AG10803 (cell line): Measurements from ENCODE around the gene CACNA1C.

Source experiments
- DNase-seq: peaks from one replicate; pipeline ENCODE4 v3.0.0; 2010; ENCODE audit warnings: low read depth
- H3K4me3 ChIP-seq: 2 replicates; pipeline ENCODE4 v1.5.1; 2011; ENCODE audit warnings: mild to moderate bottlenecking, low read length, control low read depth
- CTCF ChIP-seq: conservative IDR thresholded peaks from 2 replicates; pipeline ENCODE4 v1.5.1; 2011; ENCODE audit warnings: mild to moderate bottlenecking, low read length, control low read depth, inconsistent platforms

CACNA1C gene

GRCh38 chr12:2190085-2190484, 137.3 kb downstream of the CACNA1C start:
- no peak for DNase-seq
- TF ChIP-seq CTCF = no peak
- H3K4me3 ChIP-seq = no peak overlapping the region

- no peak overlapping the region for H3K4me3 ChIP-seq
- no peak for TF ChIP-seq CTCF
- DNase-seq = no peak
These were observed 138.2 kb downstream of the CACNA1C start for GRCh38 chr12:2190896-2191533.

- no peak for DNase-seq
- no peak overlapping the region for H3K4me3 ChIP-seq
- TF ChIP-seq CTCF = no peak
These were observed 138.9 kb downstream of the CACNA1C start for GRCh38 chr12:2191534-2192153.

- TF ChIP-seq CTCF = no peak
- DNase-seq = no peak
- H3K4me3 ChIP-seq = no peak overlapping the region
These were observed 139.4 kb downstream of the CACNA1C start for GRCh38 chr12:2192231-2192630.

GRCh38 chr12:2194060-2194459, 141.3 kb downstream of the CACNA1C start:
- no peak overlapping the region for H3K4me3 ChIP-seq
- no peak for TF ChIP-seq CTCF
- DNase-seq = no peak

GRCh38 chr12:2194571-2194970, 141.8 kb downstream of the CACNA1C start:
- no peak for TF ChIP-seq CTCF
- DNase-seq = no peak

GRCh38 chr12:2195085-2195484, 142.3 kb downstream of the CACNA1C start:
- no peak overlapping the region for H3K4me3 ChIP-seq
- no peak for TF ChIP-seq CTCF
- no peak for DNase-seq

More at GRCh38 chr12:2194571-2194970, 141.8 kb downstream of the CACNA1C start:
- no peak overlapping the region for H3K4me3 ChIP-seq
